SW 1271 (cell line): Measurements from ENCODE around the gene P4HA2.

Experiments
- DNase-seq, 2 experiments: peaks; one replicate each; lab custom pipeline; 2025; lab: John Stamatoyannopoulos, UW

Gene P4HA2

DNA sequence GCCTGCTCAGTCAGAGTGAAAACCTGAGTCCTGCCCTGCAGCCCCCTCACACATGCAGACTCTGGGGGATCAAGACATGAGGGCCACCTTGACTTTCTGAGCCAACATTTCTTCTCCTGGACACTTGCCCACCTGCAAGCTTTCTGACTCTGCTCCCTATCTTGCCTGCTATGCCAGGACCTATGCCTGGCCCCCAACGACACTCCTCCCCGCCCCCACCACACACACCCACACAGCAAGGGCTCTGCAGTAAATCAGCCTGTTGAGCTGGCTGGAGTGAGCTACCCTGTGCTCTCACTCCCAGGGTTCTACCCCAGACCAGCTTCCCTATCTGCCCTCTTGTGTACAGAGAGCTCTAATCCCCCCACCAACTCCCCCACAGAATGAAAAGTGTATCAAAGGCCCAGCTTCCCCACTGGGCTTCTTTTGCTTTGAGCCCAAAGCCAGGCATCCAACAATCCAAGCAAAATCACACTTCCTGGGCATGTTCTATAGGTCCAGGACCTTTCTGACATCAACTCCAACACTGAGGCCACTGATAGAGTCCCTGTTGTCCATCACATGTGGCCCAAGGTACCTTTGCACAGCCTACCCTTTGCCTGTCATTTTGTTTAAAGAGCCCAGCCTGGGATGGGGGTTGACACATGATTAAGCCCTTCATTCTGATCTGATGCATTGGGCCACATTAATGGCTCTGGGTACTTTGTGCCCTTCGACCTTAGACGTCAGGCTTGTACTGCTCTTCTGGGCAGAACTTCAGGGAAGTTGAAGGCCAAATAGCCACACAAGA is 37.1 kb upstream of the P4HA2 start:
- DNase-seq, result no peak

GRCh38 chr5:132263548-132264261 is 36.1 kb upstream of the P4HA2 start:
- DNase-seq, result no peak

GRCh38 chr5:132262882-132263547 is 35.4 kb upstream of the P4HA2 start:
- DNase-seq, result no peak

GRCh38 chr5:132261881-132262845 is 34.5 kb upstream of the P4HA2 start:
- DNase-seq, result no peak

- no peak for DNase-seq
Observed at GRCh38 chr5:132260714-132261551, 33.3 kb upstream of the P4HA2 start.

DNA sequence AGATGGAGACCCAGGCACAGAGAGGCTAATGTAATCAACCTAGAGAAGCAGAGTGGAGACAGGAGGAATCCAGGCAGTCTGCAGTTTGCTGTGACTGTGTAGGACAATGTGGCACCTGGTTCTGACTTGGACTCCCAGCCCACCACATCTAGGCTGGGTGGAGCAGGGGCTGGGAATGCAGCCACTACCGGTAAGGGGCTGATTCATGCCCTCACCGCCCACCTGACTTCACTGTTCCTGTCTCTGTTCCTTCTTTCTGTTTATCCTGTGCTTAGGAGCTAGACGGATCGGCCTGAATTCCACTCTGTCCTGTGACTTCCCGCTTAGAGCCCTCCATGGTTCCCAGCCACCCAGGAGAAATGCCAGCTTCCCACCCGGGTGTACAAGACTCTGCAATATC is 32.4 kb upstream of the P4HA2 start:
- no peak for DNase-seq

- no peak for DNase-seq
Observed at GRCh38 chr5:132259069-132259851, 31.6 kb upstream of the P4HA2 start.

DNA sequence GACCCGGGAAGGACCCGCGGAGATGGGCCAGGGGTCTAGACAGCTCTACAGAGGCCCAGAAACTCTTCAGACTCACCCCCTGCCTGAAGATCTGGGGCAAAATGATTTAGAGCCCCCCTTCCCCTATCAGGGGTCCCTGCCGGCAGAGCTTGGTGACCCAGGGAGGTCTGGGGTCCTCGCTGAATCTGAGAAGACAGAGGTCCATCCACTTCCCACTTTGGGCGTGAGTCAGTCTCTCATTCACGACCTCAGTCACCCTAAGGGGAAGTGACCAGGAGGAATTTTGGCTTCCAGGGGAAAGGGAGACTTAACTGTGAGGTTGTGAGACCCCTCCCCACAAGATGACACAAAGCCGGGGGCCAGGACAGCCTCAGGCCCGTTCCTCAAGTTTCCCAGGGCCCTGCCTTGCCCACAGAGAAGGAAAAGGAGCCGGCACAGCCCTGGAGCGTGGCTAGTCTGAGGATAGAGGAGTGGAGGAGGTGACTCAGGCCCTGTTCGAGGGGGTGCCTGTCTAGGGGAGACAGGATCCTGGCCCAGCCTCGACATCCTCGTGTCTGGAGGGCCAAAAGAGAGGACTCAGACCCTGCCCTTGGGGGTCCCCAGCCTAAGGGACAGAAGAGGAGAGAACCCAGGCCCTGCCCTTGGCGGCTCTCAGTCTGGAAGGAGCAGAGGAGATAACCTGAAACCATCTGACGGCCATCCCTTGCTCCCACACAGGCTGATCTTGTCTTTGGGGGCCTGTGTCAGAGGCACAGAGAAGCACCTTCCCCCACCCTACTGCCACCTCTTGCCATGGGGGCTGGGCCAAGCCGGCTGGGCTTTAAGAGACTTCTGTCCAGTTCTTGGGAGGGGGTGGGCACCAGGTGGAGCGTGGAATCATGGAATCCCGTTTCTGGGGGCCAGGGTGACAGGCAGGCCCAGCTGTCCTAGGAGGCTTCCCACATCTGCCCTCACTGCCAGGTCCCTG is 30.7 kb upstream of the P4HA2 start:
- DNase-seq, result no peak

DNA sequence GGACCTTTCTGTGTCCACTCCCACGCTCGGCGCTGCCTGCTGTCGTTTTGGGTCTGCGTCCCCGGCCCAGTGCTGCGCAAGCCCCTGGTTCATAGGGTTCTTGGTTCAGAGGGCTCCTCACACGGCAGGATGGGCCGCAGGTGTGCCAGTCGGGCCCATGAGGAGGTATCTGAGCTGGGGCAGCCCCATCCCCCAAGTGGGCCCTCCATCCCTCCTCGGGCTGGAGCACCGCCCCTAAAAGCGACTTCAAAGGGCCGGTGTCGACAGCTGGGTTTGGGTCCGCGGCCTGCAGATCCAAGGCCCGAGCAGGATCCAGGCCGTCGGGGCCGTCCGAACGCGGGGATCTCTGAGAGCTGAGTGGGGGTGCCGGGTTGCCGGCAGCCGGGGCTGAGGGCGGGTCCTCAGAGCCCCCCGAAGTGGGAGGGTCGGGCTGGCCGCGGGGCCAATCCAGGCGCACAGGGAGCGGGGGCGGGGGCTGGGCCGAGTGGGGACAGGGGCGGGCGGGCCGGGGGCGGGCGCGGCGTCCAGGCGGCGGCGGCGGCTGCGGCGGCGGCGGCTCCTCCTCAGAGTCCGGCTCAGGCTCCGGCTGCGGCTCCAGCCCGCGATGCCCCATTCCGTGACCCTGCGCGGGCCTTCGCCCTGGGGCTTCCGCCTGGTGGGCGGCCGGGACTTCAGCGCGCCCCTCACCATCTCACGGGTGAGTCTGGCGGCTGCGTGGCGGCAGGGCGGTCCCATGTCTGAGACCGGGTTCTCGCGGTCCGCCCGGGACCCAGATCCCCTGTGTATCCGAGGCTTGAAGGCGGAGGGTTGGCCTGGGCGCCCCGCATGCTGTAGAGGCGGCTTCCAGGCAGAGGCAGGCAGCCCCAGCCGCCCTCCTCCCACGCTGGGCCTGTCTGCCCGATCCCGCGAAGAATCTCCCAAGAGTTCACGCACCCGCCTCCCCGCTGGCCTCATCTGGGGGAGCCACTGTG is 29.8 kb upstream of the P4HA2 start, which contains the start of gene PDLIM4:
Gene PDLIM4 (plus strand): TSS at position 566 of the 971 bp plus-strand sequence. CDS start 39 bp downstream, at position 605.
- DNase-seq, result no peak

DNA sequence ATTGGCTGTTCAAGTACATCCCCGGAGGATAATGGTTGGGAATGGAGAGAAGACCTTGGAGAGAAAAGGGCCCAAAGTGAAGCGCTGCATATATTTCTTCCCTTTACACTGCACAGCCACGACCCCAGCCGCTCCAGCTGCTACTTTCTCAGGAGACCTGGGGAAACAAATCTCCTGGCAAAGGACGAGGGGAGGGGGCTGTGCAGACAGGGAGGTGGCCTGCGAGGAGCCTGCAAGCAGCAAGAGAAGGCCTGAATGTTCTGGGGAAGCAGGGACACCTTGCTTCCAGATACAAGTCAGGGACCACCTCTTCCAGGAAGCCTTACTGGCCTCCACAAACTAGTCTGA is 29.1 kb upstream of the P4HA2 start:
- no peak for DNase-seq

- no peak for DNase-seq
Observed at GRCh38 chr5:132256086-132256782, 28.6 kb upstream of the P4HA2 start.

DNA sequence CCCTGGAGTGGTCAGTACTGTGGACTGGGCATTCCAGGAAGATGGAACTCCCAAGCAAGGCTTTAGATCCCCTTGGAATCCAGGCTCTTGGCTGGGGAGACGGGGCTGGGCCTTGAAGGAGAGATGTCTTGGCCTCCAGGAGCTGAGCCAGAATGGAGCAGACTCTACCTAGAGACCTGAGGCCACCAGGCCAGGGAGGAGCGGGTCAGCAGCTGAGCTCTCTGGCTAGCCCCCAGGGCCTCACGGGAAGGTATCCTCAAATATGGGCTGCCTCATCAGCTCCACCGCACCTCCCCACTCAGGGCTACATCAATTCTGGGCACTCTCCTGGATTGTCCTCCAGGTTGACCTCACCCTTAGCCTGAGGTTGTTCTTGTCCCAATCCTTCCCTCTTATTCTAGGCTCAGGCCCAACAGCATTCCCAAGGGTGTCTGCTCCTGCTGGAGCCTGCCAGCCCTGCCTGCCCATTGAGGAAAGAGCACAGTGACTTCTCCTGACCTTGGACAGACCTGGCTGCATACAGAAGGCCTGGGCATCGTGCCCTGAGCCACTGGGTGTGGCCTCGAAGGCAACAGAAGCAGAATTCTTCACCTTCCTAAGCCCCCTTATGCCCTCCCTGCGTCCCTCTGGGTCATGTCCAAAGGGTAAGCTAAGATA is 26.8 kb upstream of the P4HA2 start:
- DNase-seq, result no peak

DNA sequence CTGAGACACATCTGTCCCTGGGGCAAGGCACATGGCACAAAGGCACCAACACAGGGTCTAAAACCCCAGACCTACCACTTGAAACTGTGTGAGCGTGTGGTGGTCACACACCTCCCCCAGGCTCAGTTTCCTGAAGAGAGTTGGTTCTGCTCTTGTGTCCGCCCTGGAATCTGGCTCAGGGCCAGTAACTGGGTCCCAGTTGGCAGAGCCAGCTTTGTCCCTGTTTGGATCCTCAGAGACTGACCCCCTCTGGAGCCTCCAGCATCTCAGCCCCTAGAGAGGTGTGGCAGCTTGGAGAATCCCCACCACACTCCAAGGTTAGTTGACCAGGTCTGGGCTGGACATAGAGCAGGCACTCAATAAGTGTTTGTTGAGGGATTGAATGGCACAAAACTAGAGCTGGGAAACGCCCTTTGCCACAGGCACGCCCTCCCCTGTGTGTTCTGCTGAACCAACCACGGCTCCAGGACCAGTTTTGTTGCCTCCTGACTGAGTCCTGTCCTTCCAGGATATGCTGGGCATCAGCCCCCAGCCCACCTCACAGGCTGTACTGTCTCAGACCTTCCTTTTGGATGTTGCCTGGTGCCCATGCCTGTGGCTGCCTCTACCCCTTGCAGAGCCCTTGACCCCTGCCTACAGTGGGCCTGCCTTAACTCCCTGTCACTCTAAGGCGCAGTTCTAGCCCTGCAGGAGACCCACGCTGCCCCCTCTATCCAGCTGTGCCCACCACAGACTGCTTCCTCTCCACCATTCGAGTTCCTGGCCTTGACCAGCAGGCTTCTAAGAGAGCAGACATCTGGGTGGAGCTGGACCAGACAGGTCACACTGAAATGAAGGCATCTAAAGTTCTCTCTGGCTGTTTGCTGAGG is 26.0 kb upstream of the P4HA2 start:
- no peak for DNase-seq

GRCh38 chr5:132253008-132253441 is 25.4 kb upstream of the P4HA2 start:
- DNase-seq, result no peak

DNA sequence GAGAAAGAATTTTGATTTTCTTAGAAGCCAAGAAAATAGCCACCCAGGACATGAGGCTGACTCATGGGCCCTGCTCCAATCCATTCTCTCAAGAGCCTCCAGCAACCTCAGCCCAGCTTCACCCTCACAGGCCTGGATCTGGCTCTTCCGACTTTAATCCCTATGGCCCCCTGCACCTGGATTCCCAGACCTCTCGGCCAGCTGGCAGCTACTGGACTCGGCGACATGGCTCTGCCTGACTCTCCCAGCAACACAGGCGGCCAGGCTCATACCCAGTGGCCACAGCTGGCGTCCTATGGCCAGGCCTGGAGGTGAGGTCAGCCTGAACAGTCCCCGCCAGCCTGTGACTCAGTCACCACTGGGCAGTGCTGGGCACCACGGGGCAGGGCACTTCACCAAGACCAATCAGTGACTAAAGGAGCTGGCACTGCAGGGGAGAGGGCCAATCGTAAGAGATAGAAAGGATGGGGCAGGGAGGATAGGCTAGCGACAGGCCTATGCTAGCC is 23.6 kb upstream of the P4HA2 start:
- no peak for DNase-seq
